B cell (primary cell): ENCODE data around the gene OCA2.

Experiments
- EZH2 ChIP-seq: IDR thresholded peaks from 2 replicates; pipeline ENCODE4 v1.6.1; 2012; ENCODE audit warnings: borderline replicate concordance, low read depth, mild to moderate bottlenecking, moderate library complexity, low read length; ENCODE audit not compliant: insufficient read depth, poor library complexity, severe bottlenecking
- TF ChIP-seq, protein P1 (sequence below): fragments of 200-600 bp; IDR thresholded peaks from one replicate; pipeline ENCODE4 v1.8.0; 2022; ENCODE audit warnings: antibody characterized with exemption, mild to moderate bottlenecking

- TF ChIP-seq, protein P1, sequence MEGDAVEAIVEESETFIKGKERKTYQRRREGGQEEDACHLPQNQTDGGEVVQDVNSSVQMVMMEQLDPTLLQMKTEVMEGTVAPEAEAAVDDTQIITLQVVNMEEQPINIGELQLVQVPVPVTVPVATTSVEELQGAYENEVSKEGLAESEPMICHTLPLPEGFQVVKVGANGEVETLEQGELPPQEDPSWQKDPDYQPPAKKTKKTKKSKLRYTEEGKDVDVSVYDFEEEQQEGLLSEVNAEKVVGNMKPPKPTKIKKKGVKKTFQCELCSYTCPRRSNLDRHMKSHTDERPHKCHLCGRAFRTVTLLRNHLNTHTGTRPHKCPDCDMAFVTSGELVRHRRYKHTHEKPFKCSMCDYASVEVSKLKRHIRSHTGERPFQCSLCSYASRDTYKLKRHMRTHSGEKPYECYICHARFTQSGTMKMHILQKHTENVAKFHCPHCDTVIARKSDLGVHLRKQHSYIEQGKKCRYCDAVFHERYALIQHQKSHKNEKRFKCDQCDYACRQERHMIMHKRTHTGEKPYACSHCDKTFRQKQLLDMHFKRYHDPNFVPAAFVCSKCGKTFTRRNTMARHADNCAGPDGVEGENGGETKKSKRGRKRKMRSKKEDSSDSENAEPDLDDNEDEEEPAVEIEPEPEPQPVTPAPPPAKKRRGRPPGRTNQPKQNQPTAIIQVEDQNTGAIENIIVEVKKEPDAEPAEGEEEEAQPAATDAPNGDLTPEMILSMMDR = no peak
- no peak for TF ChIP-seq EZH2
These were observed 125.2 kb downstream of the OCA2 start for GRCh38 chr15:27973886-27974285.
